Natural killer cell (primary cell): ENCODE results near the gene ADAM10. TPM values are rescaled to one million over a fixed set of nuclear protein-coding genes. Genes with fewer than 3 reads are reported as not detected.

ENCODE experiments used
- ATAC-seq, 3 donors: fragments of 150-1000 bp in 2 of 3; fragments of 200-7000 bp in 1 of 3; cut with Tn5 transposase; 1 replicate in 1 of 3; 2 replicates in 2 of 3; pipeline ENCODE4 v1.10.0; 2021; ENCODE audit warnings: mild to moderate bottlenecking in 2 of 3, moderate library complexity in 2 of 3
- DNase-seq, 2 donors: peaks; one replicate each; pipeline versions ENCODE4 v3.0.0 to v3.0.0-alpha.2; 2013 to 2021; ENCODE audit warnings: mixed read lengths in 1 of 2
- H3K27ac ChIP-seq: one replicate; pipeline ENCODE4 v1.5.1; 2013; ENCODE audit warnings: mild to moderate bottlenecking, low read length
- H3K27me3 ChIP-seq: one replicate; pipeline ENCODE4 v1.6.1; 2013; ENCODE audit warnings: low read length; ENCODE audit not compliant: control insufficient read depth, insufficient read depth
- H3K36me3 ChIP-seq: one replicate; pipeline ENCODE4 v1.6.1; 2013; ENCODE audit warnings: low read length; ENCODE audit not compliant: control insufficient read depth, insufficient read depth
- H3K4me1 ChIP-seq: one replicate; pipeline ENCODE4 v1.6.1; 2013; ENCODE audit warnings: low read length; ENCODE audit not compliant: control insufficient read depth, insufficient read depth
- H3K4me3 ChIP-seq: one replicate; pipeline ENCODE4 v1.5.1; 2013; ENCODE audit warnings: low read length
- H3K9me3 ChIP-seq: one replicate; pipeline ENCODE4 v1.6.1; 2013; ENCODE audit warnings: low read length; ENCODE audit not compliant: control insufficient read depth, insufficient read depth
- H3K27ac Mint-ChIP-seq, 2 donors: one replicate each; pipeline ENCODE4 v1.8.0; 2022; ENCODE audit warnings: mild to moderate bottlenecking in 2 of 2, mixed read lengths in 2 of 2, moderate library complexity in 1 of 2
- H3K27me3 Mint-ChIP-seq, 2 donors: one replicate each; pipeline ENCODE4 v1.8.0; 2022; ENCODE audit warnings: low read depth in 2 of 2, mixed read lengths in 2 of 2
- H3K36me3 Mint-ChIP-seq: one replicate; pipeline ENCODE4 v1.8.0; 2022; ENCODE audit warnings: mixed read lengths
- H3K4me1 Mint-ChIP-seq, 2 donors: one replicate each; pipeline ENCODE4 v1.8.0; 2022; ENCODE audit warnings: mixed read lengths in 2 of 2
- H3K4me3 Mint-ChIP-seq: one replicate; pipeline ENCODE4 v1.8.0; 2022; ENCODE audit warnings: mild to moderate bottlenecking, moderate library complexity, mixed read lengths
- H3K9me3 Mint-ChIP-seq, 2 donors: one replicate each; pipeline ENCODE4 v1.8.0; 2022; ENCODE audit warnings: mixed read lengths in 2 of 2
- CTCF ChIP-seq: fragments of 200-600 bp; IDR thresholded peaks from one replicate; pipeline ENCODE4 v1.8.0; 2022; ENCODE audit warnings: antibody characterized with exemption
- WGBS: methylation state at CpG from one replicate; pipeline ENCODE4 v1.1.7; 2013; ENCODE audit warnings: missing lambda C conversion rate; ENCODE audit not compliant: insufficient coverage; 5-methylcytosine and 5-hydroxymethylcytosine counted together
- intact Hi-C: fragments of 100-400 bp; cut with micrococcal nuclease; formaldehyde crosslinking; loops from one replicate; pipeline ENCODE4 v1.14.2; 2022
- total RNA-seq, 4 donors: library from RNA; stranded (reverse); fragments of 120-200 nt in 1 of 4; gene quantifications; one replicate each; pipeline versions ENCODE4 v1.2.3 to v1.2.4, GENCODE V29; 2013 to 2022

Gene ADAM10
- total RNA-seq, 3 donors from 2014 or later (not counting 1 experiment from before 2014, with no cell fraction given): 223 to 297 (median 259) TPM

DNA sequence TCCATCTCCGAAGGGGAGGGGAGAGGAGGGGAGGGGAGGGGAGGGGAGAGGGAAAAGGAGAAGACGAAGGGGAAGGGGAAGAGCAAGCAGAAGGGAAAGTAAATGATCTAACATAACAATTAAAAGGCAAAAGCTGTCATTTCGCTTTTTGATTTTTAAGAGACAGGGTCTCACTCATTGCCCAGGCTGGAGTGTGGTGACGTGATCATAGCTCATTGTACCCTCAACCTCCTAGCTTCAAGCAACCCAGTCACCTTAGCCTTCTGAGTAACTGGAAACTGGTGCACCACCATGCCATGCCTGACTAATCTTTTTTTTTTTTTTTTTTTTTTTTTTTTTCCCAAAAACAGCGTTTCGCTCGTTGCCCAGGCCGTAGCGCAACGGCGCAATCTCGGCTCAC is 22.6 kb downstream of the ADAM10 start:
- Histone ChIP-seq H3K9me3 (no peaks in the 10 kb centered on the region), H3K27me3 (no peaks in the 10 kb centered on the region), H3K4me1 (peaks cover 15% of the 10 kb centered on the region), H3K27ac (no peak overlapping the region), H3K36me3 (peaks cover 6% of the 10 kb centered on the region), H3K4me3 (no peak overlapping the region)
- no peaks in the 10 kb centered on the region for H3K36me3 Mint-ChIP-seq
- 82% methylated on average over 10 of the region's 12 CpGs for WGBS
- DNase-seq: no peak
- H3K9me3 Mint-ChIP-seq: no peaks in the 10 kb centered on the region
- peaks cover 60 to 77% of the 10 kb centered on the region in 2 donors for H3K4me1 Mint-ChIP-seq
- no peak overlapping the region for H3K27ac Mint-ChIP-seq
- no peak overlapping the region for H3K4me3 Mint-ChIP-seq
- no peak for TF ChIP-seq CTCF
- intact Hi-C loops: no loop called here
- ATAC-seq: no peak
- H3K27me3 Mint-ChIP-seq: no peaks in the 10 kb centered on the region

GRCh38 chr15:58724466-58724865 is 25.0 kb downstream of the ADAM10 start:
- Mint-ChIP-seq H3K9me3 (no peaks in the 10 kb centered on the region), H3K4me3 (no peak overlapping the region), H3K27me3 (no peaks in the 10 kb centered on the region), H3K36me3 (no peaks in the 10 kb centered on the region), H3K27ac (peak overlapping the region; percentile 71 to 78), H3K4me1 (peaks cover 60 to 70% of the 10 kb centered on the region in 2 donors)
- peaks cover 3% of the 10 kb centered on the region for H3K36me3 ChIP-seq
- no peak overlapping the region for H3K4me3 ChIP-seq
- H3K27me3 ChIP-seq: no peaks in the 10 kb centered on the region
- intact Hi-C loops: no loop called here
- no peak for TF ChIP-seq CTCF
- WGBS: 50% methylated on average over 1 of the region's 1 CpG
- H3K4me1 ChIP-seq: peaks cover 14% of the 10 kb centered on the region
- peak overlapping the region; percentile 15 for H3K27ac ChIP-seq
- ATAC-seq (peak; percentile 71 to 87 (median 85)), DNase-seq (peak in 1 of 2 donors; percentile 39)
- no peaks in the 10 kb centered on the region for H3K9me3 ChIP-seq

GRCh38 chr15:58717357-58717756 is 32.1 kb downstream of the ADAM10 start:
- H3K4me3 ChIP-seq: no peak overlapping the region
- H3K27me3 ChIP-seq: no peaks in the 10 kb centered on the region
- H3K27ac Mint-ChIP-seq: peak overlapping the region in 1 of 2 donors; percentile 77
- ATAC-seq (no peak), DNase-seq (no peak)
- no peak for TF ChIP-seq CTCF
- H3K9me3 ChIP-seq: no peaks in the 10 kb centered on the region
- no peaks in the 10 kb centered on the region for H3K9me3 Mint-ChIP-seq
- H3K36me3 Mint-ChIP-seq: no peaks in the 10 kb centered on the region
- no CpG with 5 or more reads among the region's 2 CpGs for WGBS
- no peak overlapping the region for H3K27ac ChIP-seq
- peaks cover 18% of the 10 kb centered on the region for H3K36me3 ChIP-seq
- H3K4me1 ChIP-seq: peaks cover 6% of the 10 kb centered on the region
- H3K27me3 Mint-ChIP-seq: no peaks in the 10 kb centered on the region
- peaks cover 38 to 44% of the 10 kb centered on the region in 2 donors for H3K4me1 Mint-ChIP-seq
- H3K4me3 Mint-ChIP-seq: no peak overlapping the region
- intact Hi-C loops: no loop called here

GRCh38 chr15:58716027-58716426 is 33.5 kb downstream of the ADAM10 start:
- DNase-seq (no peak), ATAC-seq (no peak)
- no peak overlapping the region for H3K4me3 ChIP-seq
- 98% methylated on average over 3 of the region's 4 CpGs for WGBS
- no peaks in the 10 kb centered on the region for H3K9me3 ChIP-seq
- H3K27me3 Mint-ChIP-seq: no peaks in the 10 kb centered on the region
- no peak for TF ChIP-seq CTCF
- no peaks in the 10 kb centered on the region for H3K27me3 ChIP-seq
- H3K36me3 Mint-ChIP-seq: no peaks in the 10 kb centered on the region
- peaks cover 20% of the 10 kb centered on the region for H3K36me3 ChIP-seq
- H3K27ac ChIP-seq: no peak overlapping the region
- H3K4me1 ChIP-seq: peaks cover 3% of the 10 kb centered on the region
- intact Hi-C loops: no loop called here
- no peak overlapping the region for H3K4me3 Mint-ChIP-seq
- H3K9me3 Mint-ChIP-seq: no peaks in the 10 kb centered on the region
- H3K4me1 Mint-ChIP-seq: peaks cover 31 to 41% of the 10 kb centered on the region in 2 donors
- peak overlapping the region; percentile 39 to 77 for H3K27ac Mint-ChIP-seq
